Measurements from ENCODE around the gene SYT9. TPM values are rescaled to one million over a fixed set of nuclear protein-coding genes. Genes with fewer than 3 reads are reported as not detected.

The SYT9 gene
- total and polyA plus RNA-seq, 4 donors = 0.05 to 5.4 (median 2.6) TPM

DNA sequence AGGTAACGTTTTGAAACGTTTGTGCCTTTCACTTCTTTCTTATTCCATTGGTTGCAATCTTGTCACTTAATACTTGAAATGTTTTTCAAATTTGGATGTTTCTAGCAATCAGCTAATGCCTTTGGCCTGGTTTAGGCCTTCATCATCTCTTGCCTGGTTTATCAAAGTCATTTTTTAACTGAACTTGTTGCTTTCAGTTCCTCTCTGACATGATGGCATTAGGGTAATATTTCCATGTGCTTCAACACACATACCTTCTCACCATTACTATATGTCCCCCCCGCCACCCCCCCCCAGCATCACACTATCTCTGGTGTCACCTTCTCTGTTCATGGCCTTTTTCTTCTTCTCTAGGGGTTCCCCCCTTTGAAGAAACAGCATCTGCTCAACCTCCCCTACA, 1.5 kb upstream of the SYT9 start:
- no peaks in the 10 kb centered on the region for H3K27me3 ChIP-seq (ENCODE audit: control insufficient read depth in 4 of 4, insufficient read depth in 4 of 4, low read length in 3 of 4)
- 92% methylated on average over 3 of the region's 3 CpGs for WGBS
- H3K4me3 ChIP-seq (ENCODE audit: low read depth in 1 of 3, low read length in 3 of 3) = no peak overlapping the region
- peaks cover 4 to 18% (median 14%) of the 10 kb centered on the region in 4 donors for H3K4me1 ChIP-seq (ENCODE audit: control insufficient read depth in 4 of 4, insufficient read depth in 4 of 4, low read length in 3 of 4)
- TF ChIP-seq, protein P1, sequence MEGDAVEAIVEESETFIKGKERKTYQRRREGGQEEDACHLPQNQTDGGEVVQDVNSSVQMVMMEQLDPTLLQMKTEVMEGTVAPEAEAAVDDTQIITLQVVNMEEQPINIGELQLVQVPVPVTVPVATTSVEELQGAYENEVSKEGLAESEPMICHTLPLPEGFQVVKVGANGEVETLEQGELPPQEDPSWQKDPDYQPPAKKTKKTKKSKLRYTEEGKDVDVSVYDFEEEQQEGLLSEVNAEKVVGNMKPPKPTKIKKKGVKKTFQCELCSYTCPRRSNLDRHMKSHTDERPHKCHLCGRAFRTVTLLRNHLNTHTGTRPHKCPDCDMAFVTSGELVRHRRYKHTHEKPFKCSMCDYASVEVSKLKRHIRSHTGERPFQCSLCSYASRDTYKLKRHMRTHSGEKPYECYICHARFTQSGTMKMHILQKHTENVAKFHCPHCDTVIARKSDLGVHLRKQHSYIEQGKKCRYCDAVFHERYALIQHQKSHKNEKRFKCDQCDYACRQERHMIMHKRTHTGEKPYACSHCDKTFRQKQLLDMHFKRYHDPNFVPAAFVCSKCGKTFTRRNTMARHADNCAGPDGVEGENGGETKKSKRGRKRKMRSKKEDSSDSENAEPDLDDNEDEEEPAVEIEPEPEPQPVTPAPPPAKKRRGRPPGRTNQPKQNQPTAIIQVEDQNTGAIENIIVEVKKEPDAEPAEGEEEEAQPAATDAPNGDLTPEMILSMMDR (IDR thresholded peaks at IDR 0.05; ENCODE audit: low read depth, low read length, missing input control) = no peak
- TF ChIP-seq JUND (IDR thresholded peaks at IDR 0.05) = no peak
- DNase-seq (ENCODE audit: low spot score) = no peak
- no peaks in the 10 kb centered on the region for H3K36me3 ChIP-seq (ENCODE audit: control insufficient read depth in 4 of 4, insufficient read depth in 3 of 4, low read depth in 1 of 4, low read length in 3 of 4)
- H3K9ac ChIP-seq (ENCODE audit: low read depth in 1 of 2, low read length in 2 of 2) = no peak overlapping the region
- no peaks in the 10 kb centered on the region for H3K9me3 ChIP-seq (ENCODE audit: control insufficient read depth in 4 of 4, low read length in 3 of 4)
- no peak overlapping the region for H3K27ac ChIP-seq (ENCODE audit: low read depth in 1 of 2, low read length in 2 of 2)

- WGBS = 8% methylated on average over 28 of the region's 28 CpGs
- DNase-seq (ENCODE audit: low spot score) = no peak
- TF ChIP-seq GABPA (IDR thresholded peaks at IDR 0.05 in 1 of 2, conservative IDR thresholded peaks at IDR 0.05 in 1 of 2) = no peak
- TF ChIP-seq FOXA1 (IDR thresholded peaks at IDR 0.05) = no peak
- no peak for TF ChIP-seq YY1 (IDR thresholded peaks at IDR 0.05)
- no peak for TF ChIP-seq TAF1 (conservative IDR thresholded peaks at IDR 0.05)
- no peak for TF ChIP-seq HNF4G (IDR thresholded peaks at IDR 0.05)
- no peak for TF ChIP-seq NR2F2 (IDR thresholded peaks at IDR 0.05)
- TF ChIP-seq RXRA (IDR thresholded peaks at IDR 0.05) = no peak
- TF ChIP-seq SP1 (IDR thresholded peaks at IDR 0.05) = no peak
- no peak for TF ChIP-seq RAD21 (IDR thresholded peaks at IDR 0.05)
- no peak for TF ChIP-seq FOXA2 (IDR thresholded peaks at IDR 0.05)
- TF ChIP-seq, protein P1 (IDR thresholded peaks at IDR 0.05; ENCODE audit: low read depth, low read length, missing input control) = no peak
- no peak for TF ChIP-seq JUND (IDR thresholded peaks at IDR 0.05)
- Histone ChIP-seq H3K27me3 (ENCODE audit: control insufficient read depth in 4 of 4, insufficient read depth in 4 of 4, low read length in 3 of 4) (no peaks in the 10 kb centered on the region), H3K4me3 (ENCODE audit: low read depth in 1 of 3, low read length in 3 of 3) (peak overlapping the region; percentile 49 to 83 (median 74)), H3K27ac (ENCODE audit: low read depth in 1 of 2, low read length in 2 of 2) (no peak overlapping the region), H3K9me3 (ENCODE audit: control insufficient read depth in 4 of 4, low read length in 3 of 4) (no peaks in the 10 kb centered on the region), H3K36me3 (ENCODE audit: control insufficient read depth in 4 of 4, insufficient read depth in 3 of 4, low read depth in 1 of 4, low read length in 3 of 4) (no peaks in the 10 kb centered on the region), H3K4me1 (ENCODE audit: control insufficient read depth in 4 of 4, insufficient read depth in 4 of 4, low read length in 3 of 4) (peaks cover 4 to 23% (median 16%) of the 10 kb centered on the region in 4 donors), H3K9ac (ENCODE audit: low read depth in 1 of 2, low read length in 2 of 2) (no peak overlapping the region)
Observed at GRCh38 chr11:7251487-7251835, 243 bp upstream of the SYT9 start.

DNA sequence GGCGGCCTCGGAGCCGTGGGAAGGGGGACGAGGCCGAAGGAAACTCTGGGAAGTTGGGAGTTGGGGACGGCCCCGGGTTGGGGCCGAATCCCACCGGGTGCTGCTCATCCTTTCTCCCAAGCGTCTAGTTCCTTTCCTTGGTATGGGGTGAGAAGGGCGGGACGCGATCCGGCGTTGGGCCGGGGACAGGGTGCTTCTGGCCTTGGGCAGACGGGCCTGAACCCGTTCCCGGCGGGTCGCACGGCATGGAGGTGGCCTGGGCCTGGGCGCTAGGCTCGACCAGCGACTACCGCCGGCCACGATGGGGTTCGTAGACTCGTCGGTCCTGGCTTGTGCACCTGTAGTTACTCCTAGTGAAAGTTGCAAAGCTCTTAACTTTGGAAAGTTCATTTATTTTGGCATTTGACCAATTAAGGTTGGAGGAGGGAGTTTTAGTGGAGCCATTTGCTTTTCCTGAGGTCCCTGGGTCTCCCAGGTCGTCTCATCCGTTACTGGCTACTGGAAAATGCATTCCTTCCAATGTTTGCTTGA, 1.0 kb downstream of the SYT9 start:
- Histone ChIP-seq H3K9me3 (ENCODE audit: control insufficient read depth in 4 of 4, low read length in 3 of 4) (no peaks in the 10 kb centered on the region), H3K4me1 (ENCODE audit: control insufficient read depth in 4 of 4, insufficient read depth in 4 of 4, low read length in 3 of 4) (peaks cover 4 to 30% (median 22%) of the 10 kb centered on the region in 4 donors), H3K27ac (ENCODE audit: low read depth in 1 of 2, low read length in 2 of 2) (no peak overlapping the region), H3K4me3 (ENCODE audit: low read depth in 1 of 3, low read length in 3 of 3) (peak overlapping the region; percentile 20 to 83 (median 74)), H3K36me3 (ENCODE audit: control insufficient read depth in 4 of 4, insufficient read depth in 3 of 4, low read depth in 1 of 4, low read length in 3 of 4) (no peaks in the 10 kb centered on the region), H3K9ac (ENCODE audit: low read depth in 1 of 2, low read length in 2 of 2) (no peak overlapping the region), H3K27me3 (ENCODE audit: control insufficient read depth in 4 of 4, insufficient read depth in 4 of 4, low read length in 3 of 4) (no peaks in the 10 kb centered on the region)
- 7% methylated on average over 33 of the region's 33 CpGs for WGBS
- DNase-seq (ENCODE audit: low spot score) = no peak
- no peak for TF ChIP-seq RAD21 (IDR thresholded peaks at IDR 0.05)
- TF ChIP-seq JUND (IDR thresholded peaks at IDR 0.05) = no peak
- TF ChIP-seq EGR1 (IDR thresholded peaks at IDR 0.05; ENCODE audit: low read depth in 2 of 2) = no peak
- peak; percentile 41 for TF ChIP-seq YY1 (IDR thresholded peaks at IDR 0.05)

Data from liver (tissue), 9 donors.